Neuron (in vitro differentiated cells): ENCODE results near the gene KCNIP4.
A peak's percentile ranks its signal among the peaks of the same experiment; 100 is the strongest.

Experiments used
- H2AFZ ChIP-seq: one replicate; pipeline ENCODE4 v1.6.1; 2013; ENCODE audit warnings: low read depth, mild to moderate bottlenecking, inconsistent platforms, low read length, moderate library complexity
- H3K27me3 ChIP-seq: one replicate; pipeline ENCODE4 v1.6.1; 2013; ENCODE audit warnings: low read length; ENCODE audit not compliant: insufficient read depth
- H3K36me3 ChIP-seq: one replicate; pipeline ENCODE4 v1.6.1; 2013; ENCODE audit warnings: low read length; ENCODE audit not compliant: insufficient read depth
- H3K4me1 ChIP-seq: one replicate; pipeline ENCODE4 v1.6.1; 2013; ENCODE audit warnings: low read length; ENCODE audit not compliant: insufficient read depth
- H3K4me3 ChIP-seq: 2 replicates; pipeline ENCODE4 v1.5.1; 2013; ENCODE audit warnings: mild to moderate bottlenecking, low read length, moderate library complexity
- H3K9me3 ChIP-seq: one replicate; pipeline ENCODE4 v1.6.1; 2013; ENCODE audit warnings: low read length

Gene KCNIP4

DNA sequence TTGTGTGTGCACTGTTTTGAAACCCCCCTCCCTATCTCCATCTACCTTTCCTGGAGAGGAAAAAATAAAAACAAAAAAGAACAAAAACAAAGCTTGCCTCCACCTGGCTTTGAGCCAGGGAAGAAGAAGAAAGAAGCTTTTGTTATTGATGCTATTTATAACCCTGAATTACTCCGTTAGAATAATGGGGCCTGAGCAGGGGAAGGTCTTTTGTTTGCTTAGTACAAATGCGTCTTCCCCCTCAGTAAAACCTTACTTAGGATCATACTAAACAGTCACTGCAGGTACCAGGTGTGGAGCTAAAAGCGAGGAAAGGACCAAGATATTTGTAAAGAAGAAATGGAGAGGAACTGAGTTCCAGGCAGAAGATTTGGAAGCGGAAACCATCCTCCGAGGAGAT lies 352.1 kb downstream of the KCNIP4 start:
- Histone ChIP-seq H2AFZ (no peak overlapping the region), H3K4me1 (peaks cover 7% of the 10 kb centered on the region), H3K27me3 (peaks cover 5% of the 10 kb centered on the region), H3K4me3 (no peak overlapping the region), H3K36me3 (no peaks in the 10 kb centered on the region), H3K9me3 (no peaks in the 10 kb centered on the region)

- Histone ChIP-seq H3K4me3 (no peak overlapping the region), H3K36me3 (no peaks in the 10 kb centered on the region), H2AFZ (no peak overlapping the region), H3K27me3 (no peaks in the 10 kb centered on the region), H3K4me1 (peaks cover 7% of the 10 kb centered on the region), H3K9me3 (no peaks in the 10 kb centered on the region)
Measured at GRCh38 chr4:21593671-21594001, 354.9 kb downstream of the KCNIP4 start.

- Histone ChIP-seq H2AFZ (no peak overlapping the region), H3K36me3 (no peaks in the 10 kb centered on the region), H3K4me3 (no peak overlapping the region), H3K9me3 (no peaks in the 10 kb centered on the region), H3K27me3 (no peaks in the 10 kb centered on the region), H3K4me1 (peaks cover 7% of the 10 kb centered on the region)
Measured at GRCh38 chr4:21592970-21593670, 355.5 kb downstream of the KCNIP4 start.

- Histone ChIP-seq H3K4me3 (no peak overlapping the region), H2AFZ (no peak overlapping the region), H3K4me1 (peaks cover 8% of the 10 kb centered on the region), H3K36me3 (no peaks in the 10 kb centered on the region), H3K27me3 (no peaks in the 10 kb centered on the region), H3K9me3 (no peaks in the 10 kb centered on the region)
Measured at GRCh38 chr4:21577056-21577455, 371.5 kb downstream of the KCNIP4 start.

GRCh38 chr4:21571100-21571499 lies 377.5 kb downstream of the KCNIP4 start:
- H3K36me3 ChIP-seq, result no peaks in the 10 kb centered on the region
- H3K27me3 ChIP-seq, result no peaks in the 10 kb centered on the region
- H3K4me1 ChIP-seq, result peaks cover 6% of the 10 kb centered on the region
- no peak overlapping the region for H3K4me3 ChIP-seq
- H2AFZ ChIP-seq, result no peak overlapping the region
- H3K9me3 ChIP-seq, result no peaks in the 10 kb centered on the region

DNA sequence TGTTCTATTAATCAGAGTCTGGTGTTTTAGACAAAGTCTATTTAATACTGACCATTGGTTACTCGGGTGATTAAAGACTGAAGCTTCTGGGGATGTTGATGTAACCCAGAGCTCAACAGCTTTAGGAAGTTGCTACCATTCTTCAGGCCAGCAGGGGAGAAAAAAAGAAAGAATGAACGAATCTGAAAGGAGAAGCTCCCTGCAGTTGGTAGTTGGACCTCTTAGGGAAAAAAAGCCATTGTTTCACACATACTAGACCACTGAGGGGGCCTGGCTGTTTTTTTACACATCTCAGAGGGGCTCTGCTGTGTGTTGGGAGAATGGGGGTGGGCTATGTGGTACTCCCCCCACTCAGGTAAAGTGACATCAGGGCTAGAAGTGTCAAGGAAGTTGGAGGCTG lies 378.9 kb downstream of the KCNIP4 start:
- Histone ChIP-seq H3K27me3 (no peaks in the 10 kb centered on the region), H3K36me3 (no peaks in the 10 kb centered on the region), H3K9me3 (no peaks in the 10 kb centered on the region), H2AFZ (no peak overlapping the region), H3K4me1 (peaks cover 6% of the 10 kb centered on the region), H3K4me3 (no peak overlapping the region)

DNA sequence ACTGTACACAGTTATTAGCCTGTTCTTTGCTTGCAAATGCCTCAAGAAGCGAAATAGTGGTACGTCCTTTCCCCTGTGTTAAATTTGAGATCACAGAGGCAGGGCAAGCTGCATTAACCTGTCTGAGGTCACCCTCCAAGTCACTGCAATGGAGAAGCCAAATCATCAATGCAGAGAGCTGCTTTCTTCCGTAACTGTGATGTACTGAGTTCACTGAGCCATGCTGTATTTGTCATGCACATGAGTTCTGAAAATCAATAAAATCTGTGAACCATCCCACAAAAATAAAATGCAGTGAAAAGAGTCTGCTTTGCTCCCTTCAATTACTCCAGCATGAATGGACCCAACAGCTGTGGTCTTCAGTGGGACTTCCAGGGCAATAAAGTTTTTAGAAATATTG lies 393.5 kb downstream of the KCNIP4 start:
- Histone ChIP-seq H2AFZ (no peak overlapping the region), H3K4me1 (peaks cover 10% of the 10 kb centered on the region), H3K9me3 (no peaks in the 10 kb centered on the region), H3K27me3 (no peaks in the 10 kb centered on the region), H3K36me3 (no peaks in the 10 kb centered on the region), H3K4me3 (no peak overlapping the region)

- Histone ChIP-seq H3K9me3 (no peaks in the 10 kb centered on the region), H3K36me3 (no peaks in the 10 kb centered on the region), H3K4me1 (peaks cover 10% of the 10 kb centered on the region), H3K27me3 (no peaks in the 10 kb centered on the region), H3K4me3 (no peak overlapping the region), H2AFZ (no peak overlapping the region)
Measured at GRCh38 chr4:21554500-21554899, 394.1 kb downstream of the KCNIP4 start.

DNA sequence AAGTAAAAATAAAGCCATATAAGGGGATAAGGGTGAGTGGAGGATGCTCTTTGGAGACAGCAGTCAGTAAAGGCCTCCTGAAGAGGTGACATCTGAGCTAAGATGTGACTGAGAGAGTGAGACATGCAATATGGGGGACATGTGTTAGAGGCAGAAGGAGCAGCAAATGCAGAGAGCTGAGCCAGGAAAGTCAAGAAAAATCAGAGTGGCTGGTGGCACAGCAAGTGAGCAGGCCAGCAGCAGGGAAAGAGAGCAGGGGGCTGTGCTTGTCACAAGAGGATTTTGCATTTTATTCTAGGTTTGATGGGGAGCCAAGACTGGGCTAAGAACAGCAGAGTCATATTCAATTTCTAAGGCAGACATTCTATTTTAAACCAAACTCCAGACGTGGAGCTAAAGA lies 394.5 kb downstream of the KCNIP4 start:
- Histone ChIP-seq H3K9me3 (no peaks in the 10 kb centered on the region), H3K36me3 (no peaks in the 10 kb centered on the region), H3K4me1 (peaks cover 10% of the 10 kb centered on the region), H3K27me3 (no peaks in the 10 kb centered on the region), H2AFZ (no peak overlapping the region), H3K4me3 (no peak overlapping the region)

GRCh38 chr4:21552455-21552854 lies 396.1 kb downstream of the KCNIP4 start:
- H3K4me3 ChIP-seq, result no peak overlapping the region
- peaks cover 10% of the 10 kb centered on the region for H3K4me1 ChIP-seq
- no peaks in the 10 kb centered on the region for H3K9me3 ChIP-seq
- no peak overlapping the region for H2AFZ ChIP-seq
- H3K36me3 ChIP-seq, result no peaks in the 10 kb centered on the region
- H3K27me3 ChIP-seq, result no peaks in the 10 kb centered on the region

DNA sequence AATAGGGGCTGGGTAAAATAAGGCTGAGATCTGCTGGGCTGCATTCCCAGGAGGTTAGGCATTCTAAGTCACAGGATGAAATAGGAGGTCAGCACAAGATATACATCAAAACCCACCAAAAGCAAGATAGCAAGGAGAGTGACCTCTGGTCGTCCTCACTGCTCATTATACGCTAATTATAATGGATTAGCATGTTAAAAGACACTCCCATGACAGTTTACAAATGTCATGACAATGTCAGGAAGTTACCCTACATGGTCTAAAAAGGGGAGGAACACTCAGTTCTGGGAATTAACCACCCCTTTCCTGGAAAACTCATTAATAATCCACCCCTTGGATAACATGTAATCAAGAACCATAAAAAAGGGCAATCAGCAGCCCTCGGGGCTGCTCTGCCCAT lies 403.6 kb downstream of the KCNIP4 start:
- Histone ChIP-seq H2AFZ (no peak overlapping the region), H3K9me3 (no peaks in the 10 kb centered on the region), H3K4me3 (peak overlapping the region; percentile 99), H3K36me3 (no peaks in the 10 kb centered on the region), H3K27me3 (no peaks in the 10 kb centered on the region), H3K4me1 (peaks cover 10% of the 10 kb centered on the region)

- Histone ChIP-seq H2AFZ (peak overlapping the region; percentile 37), H3K4me3 (peak overlapping the region; percentile 99), H3K27me3 (no peaks in the 10 kb centered on the region), H3K4me1 (peaks cover 10% of the 10 kb centered on the region), H3K9me3 (no peaks in the 10 kb centered on the region), H3K36me3 (peaks cover 3% of the 10 kb centered on the region)
Measured at GRCh38 chr4:21544415-21544814, 404.2 kb downstream of the KCNIP4 start.

GRCh38 chr4:21543514-21543913 lies 405.1 kb downstream of the KCNIP4 start:
- H3K4me1 ChIP-seq, result peaks cover 10% of the 10 kb centered on the region
- peaks cover 4% of the 10 kb centered on the region for H3K9me3 ChIP-seq
- H3K36me3 ChIP-seq, result peaks cover 10% of the 10 kb centered on the region
- H3K4me3 ChIP-seq, result peak overlapping the region; percentile 99
- peak overlapping the region; percentile 37 for H2AFZ ChIP-seq
- H3K27me3 ChIP-seq, result no peaks in the 10 kb centered on the region

- peaks cover 45% of the 10 kb centered on the region for H3K36me3 ChIP-seq
- H2AFZ ChIP-seq, result no peak overlapping the region
- H3K4me3 ChIP-seq, result no peak overlapping the region
- peaks cover 4% of the 10 kb centered on the region for H3K9me3 ChIP-seq
- H3K4me1 ChIP-seq, result no peaks in the 10 kb centered on the region
- H3K27me3 ChIP-seq, result no peaks in the 10 kb centered on the region
Measured at GRCh38 chr4:21535898-21536297, 412.7 kb downstream of the KCNIP4 start.
